GM12892 (cell line): Measurements from ENCODE around the gene CRAMP1. TPM values are rescaled to one million over a fixed set of nuclear protein-coding genes. Genes with fewer than 3 reads are reported as not detected.

Source experiments
- DNase-seq: peaks from one replicate; pipeline ENCODE4 v3.0.0; 2011; ENCODE audit not compliant: insufficient read length
- FAIRE-seq: peaks from 2 replicates; lab custom pipeline; 2011; peaks lifted over from hg19 to GRCh38; lab: Jason Lieb, UNC
- POLR2A ChIP-seq: IDR thresholded peaks from 2 replicates; pipeline ENCODE4 v1.6.1; 2011; ENCODE audit warnings: low read depth, low read length, control low read depth
- POLR2AphosphoS5 ChIP-seq: IDR thresholded peaks from 2 replicates; pipeline ENCODE4 v1.6.1; 2011; ENCODE audit warnings: low read depth, low read length, control low read depth
- TAF1 ChIP-seq: IDR thresholded peaks from 2 replicates; pipeline ENCODE4 v1.6.1; 2011; ENCODE audit warnings: low read depth, mild to moderate bottlenecking, control low read depth, low read length, borderline replicate concordance
- polyA plus RNA-seq: library from polyadenylated mRNA; unstranded; fragments of >200 nt; gene quantifications from one replicate; pipeline ENCODE4 v1.2.1, GENCODE V29; 2012; ENCODE audit warnings: missing spikeins, inconsistent platforms; ENCODE audit not compliant: missing spikeins

CRAMP1 gene
- polyA plus RNA-seq = 4.4 TPM

DNA sequence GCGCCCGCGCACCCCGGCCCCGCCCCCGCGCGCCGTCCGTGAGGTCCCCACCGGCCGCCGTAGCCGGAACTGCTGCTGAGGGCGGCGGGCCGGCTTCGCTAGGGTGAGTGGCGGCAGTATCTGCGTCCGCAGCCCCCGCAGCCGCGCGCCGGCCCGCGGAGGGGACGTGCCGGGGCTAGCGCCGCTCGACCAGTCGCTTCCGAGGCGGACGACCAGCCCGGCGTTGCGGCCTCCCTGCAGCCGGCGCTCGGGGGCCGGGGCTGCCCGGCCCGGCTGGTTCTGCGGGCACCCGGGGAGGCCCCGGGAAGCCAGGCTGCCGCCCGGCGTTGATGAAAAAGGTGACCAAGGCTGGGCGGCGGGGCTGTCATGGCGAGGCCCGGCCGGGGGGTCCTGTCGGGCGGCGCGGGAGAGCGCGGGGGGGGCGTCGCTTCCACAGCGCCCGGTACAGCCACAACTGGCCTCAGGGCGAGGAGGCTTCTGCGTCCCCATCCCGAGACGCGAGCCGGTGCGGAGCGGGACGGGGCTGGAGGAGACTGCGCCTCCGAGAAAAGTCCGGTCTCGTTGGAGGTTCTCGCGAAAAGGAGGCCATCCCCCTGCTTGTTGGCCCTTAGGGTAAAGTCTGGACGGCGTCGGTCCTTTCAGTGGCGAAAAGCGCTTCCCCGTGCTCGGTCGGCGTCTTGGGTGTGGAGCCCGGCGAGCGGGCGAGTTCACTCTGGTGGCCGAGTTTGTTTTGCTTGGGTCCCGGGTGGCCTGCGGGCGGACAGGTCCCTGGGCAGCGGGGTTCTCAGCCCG, at the start of gene CRAMP1:
Gene CRAMP1, plus strand, starts transcription at position 41 of the 792 bp plus-strand sequence. CDS start 2,280 bp downstream, outside the sequence.
- no peak for FAIRE-seq
- no peak for DNase-seq
- no peak for TF ChIP-seq TAF1
- TF ChIP-seq POLR2A = no peak; the same call in 1 of the 2 replicates
- TF ChIP-seq POLR2AphosphoS5 = peak; percentile 0; the same call in 1 of the 2 replicates

DNA sequence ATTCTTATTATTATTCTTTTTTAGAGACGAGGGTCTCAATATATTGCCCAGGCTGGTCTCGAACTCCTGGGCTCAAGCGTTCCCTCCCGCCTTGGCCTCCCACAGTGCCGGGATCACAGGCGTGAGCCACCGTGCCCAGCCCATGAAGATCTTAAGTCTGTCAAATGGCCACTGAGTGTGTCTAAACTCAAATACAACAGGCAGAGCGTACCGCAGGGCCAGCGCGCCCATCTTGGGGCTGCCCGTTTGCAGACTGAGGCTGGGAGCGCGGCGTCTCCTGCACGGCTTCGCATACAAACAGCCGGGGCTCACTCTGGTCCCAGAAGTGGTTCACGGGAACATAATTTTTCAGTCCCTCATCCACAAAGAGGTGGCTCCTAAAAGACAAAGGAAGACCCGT, 48.4 kb upstream of the CRAMP1 start:
- FAIRE-seq (no peak), DNase-seq (no peak)
- TF ChIP-seq POLR2A (no peak), TAF1 (no peak), POLR2AphosphoS5 (no peak)

- no peak for DNase-seq
- no peak for TF ChIP-seq POLR2AphosphoS5
- no peak for TF ChIP-seq TAF1
- no peak for TF ChIP-seq POLR2A
- no peak for FAIRE-seq
Measured at GRCh38 chr16:1564325-1564724, 47.8 kb upstream of the CRAMP1 start.

DNA sequence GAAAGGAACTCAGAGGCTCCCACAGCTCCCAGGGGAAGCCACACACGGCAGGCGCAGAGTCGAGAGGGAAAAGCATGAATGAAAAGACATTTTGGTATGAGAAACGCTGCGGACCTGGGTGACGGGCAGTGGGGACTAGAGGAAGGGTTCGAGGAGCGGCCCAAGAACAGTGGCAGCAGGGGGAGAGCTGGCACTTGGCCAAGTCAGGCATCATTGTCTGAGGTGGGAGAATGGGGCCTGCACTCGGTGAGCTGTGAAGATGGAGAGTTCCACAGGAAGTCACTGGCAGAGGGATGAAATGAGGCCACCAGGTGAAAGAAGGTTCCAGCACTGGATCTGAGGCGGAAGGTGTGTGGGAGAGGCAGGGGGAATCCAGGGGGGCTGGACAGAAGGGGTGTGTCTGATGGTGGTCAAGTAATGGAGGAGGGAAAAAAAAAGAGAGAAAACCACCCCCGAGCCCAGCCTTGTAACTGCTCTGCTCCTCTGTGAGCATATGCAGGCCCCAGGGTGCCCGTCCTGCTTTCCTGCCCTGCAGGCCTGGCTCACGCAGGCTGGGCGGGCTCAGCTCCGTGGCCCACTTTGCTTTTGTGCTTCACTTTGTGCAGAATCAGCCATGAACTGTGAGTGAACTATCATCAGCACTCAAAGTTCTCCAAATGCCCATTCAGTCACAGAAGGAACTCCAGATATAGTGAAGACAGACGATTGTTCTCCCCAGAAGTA, 46.9 kb upstream of the CRAMP1 start:
- no peak for TF ChIP-seq POLR2AphosphoS5
- no peak for TF ChIP-seq TAF1
- no peak for TF ChIP-seq POLR2A
- FAIRE-seq = no peak
- DNase-seq = no peak

GRCh38 chr16:1567988-1568387, 44.2 kb upstream of the CRAMP1 start:
- FAIRE-seq = no peak
- no peak for DNase-seq

GRCh38 chr16:1571012-1571671, 41.0 kb upstream of the CRAMP1 start:
- no peak for DNase-seq
- TF ChIP-seq POLR2A (no peak), POLR2AphosphoS5 (no peak), TAF1 (no peak)
- no peak for FAIRE-seq

More at GRCh38 chr16:1567988-1568387, 44.2 kb upstream of the CRAMP1 start:
- TF ChIP-seq TAF1 = no peak
- TF ChIP-seq POLR2AphosphoS5 = no peak
- TF ChIP-seq POLR2A = no peak

DNA sequence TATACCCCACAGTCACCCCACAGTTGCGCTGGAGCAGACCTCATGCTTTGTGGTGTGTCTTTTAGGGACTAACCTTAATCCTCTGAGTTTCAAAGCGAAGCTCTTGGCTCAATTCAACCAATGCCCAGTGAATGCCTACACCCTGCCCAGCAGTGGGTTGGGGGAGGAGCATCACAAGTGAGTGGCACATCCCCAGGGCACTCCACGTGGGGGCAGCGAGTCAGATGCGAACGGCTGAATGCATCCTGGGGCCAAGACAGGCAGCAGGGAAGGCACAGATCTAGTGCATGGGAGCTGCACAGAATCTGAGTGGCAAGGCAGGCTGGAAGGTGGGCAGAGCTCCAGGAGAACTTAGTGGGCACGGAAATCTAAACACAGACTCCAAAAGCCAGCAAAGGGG, 39.5 kb upstream of the CRAMP1 start:
- no peak for TF ChIP-seq TAF1
- no peak for TF ChIP-seq POLR2A
- TF ChIP-seq POLR2AphosphoS5 = no peak
- DNase-seq (no peak), FAIRE-seq (no peak)

DNA sequence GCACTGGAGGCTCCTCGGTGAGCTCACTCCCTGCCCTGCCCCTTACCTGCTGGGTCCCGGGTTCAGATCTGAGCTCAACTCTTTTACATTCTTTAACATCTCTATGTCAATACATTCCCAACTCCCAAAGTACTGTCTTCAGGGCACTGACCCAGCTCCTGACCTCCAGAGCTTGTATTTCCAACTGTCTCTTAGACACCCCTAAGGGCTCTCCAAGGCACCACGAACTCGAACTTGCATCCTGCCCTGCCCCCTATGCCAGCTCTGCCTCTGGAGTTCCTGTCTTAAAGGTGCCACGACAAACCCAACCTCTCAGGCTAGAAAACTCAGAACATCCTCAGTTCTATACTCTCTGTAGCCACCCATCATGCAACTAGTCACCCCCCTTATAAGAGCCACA, 38.9 kb upstream of the CRAMP1 start:
- no peak for DNase-seq
- no peak for FAIRE-seq
- TF ChIP-seq POLR2AphosphoS5 = no peak
- TF ChIP-seq POLR2A = no peak
- no peak for TF ChIP-seq TAF1

- DNase-seq (no peak), FAIRE-seq (no peak)
- TF ChIP-seq POLR2A (no peak), POLR2AphosphoS5 (no peak), TAF1 (no peak)
Measured at GRCh38 chr16:1575578-1575977, 36.6 kb upstream of the CRAMP1 start.

- FAIRE-seq = no peak
- DNase-seq = no peak
- TF ChIP-seq POLR2AphosphoS5 (no peak), TAF1 (no peak), POLR2A (no peak)
Measured at GRCh38 chr16:1579214-1579613, 32.9 kb upstream of the CRAMP1 start.

GRCh38 chr16:1580256-1580655, 31.9 kb upstream of the CRAMP1 start:
- FAIRE-seq = no peak
- no peak for DNase-seq
- TF ChIP-seq POLR2A (no peak), TAF1 (no peak), POLR2AphosphoS5 (no peak)
